ENCODE results near the gene CDKAL1.

- TF ChIP-seq CTCF (IDR thresholded peaks at IDR 0.05; ENCODE audit: low read depth, low read length), result no peak
- TF ChIP-seq EZH2phosphoT487 (IDR thresholded peaks at IDR 0.05; ENCODE audit: low read depth), result no peak
These were observed 691.7 kb downstream of the CDKAL1 start for GRCh38 chr6:21225912-21226311.
